ENCODE data around the gene LIAS. TPM values are rescaled to one million over a fixed set of nuclear protein-coding genes. Genes with fewer than 3 reads are reported as not detected.

Gene LIAS
- total and polyA plus RNA-seq, 2 of the 13 experiments (the other 11 are each of a cell fraction or from before 2014, with no cell fraction given) = 16.0 to 16.6 TPM

- TF ChIP-seq IKZF4 (CRISPR knock-in tag; IDR thresholded peaks at IDR 0.05; ENCODE audit: borderline replicate concordance, low read depth, not compliant biosample characterization) (peak; percentile 29), ZNF782 (CRISPR knock-in tag; IDR thresholded peaks at IDR 0.05; ENCODE audit: borderline replicate concordance) (no peak; the same call in 1 of the 2 replicates), SIX1 (CRISPR knock-in tag; IDR thresholded peaks at IDR 0.05; ENCODE audit: borderline replicate concordance) (peak; percentile 33), KDM2A (CRISPR knock-in tag; IDR thresholded peaks at IDR 0.05; ENCODE audit: borderline replicate concordance, low read depth) (peak; percentile 83), RARG (CRISPR knock-in tag; IDR thresholded peaks at IDR 0.05; ENCODE audit: low read depth) (peak; percentile 68; the same call in 1 of the 2 replicates), THYN1 (CRISPR knock-in tag; IDR thresholded peaks at IDR 0.05; ENCODE audit: borderline replicate concordance, low read depth) (peak; percentile 58; the same call in 1 of the 2 replicates), TCF7 (IDR thresholded peaks at IDR 0.05; ENCODE audit: low read depth) (no peak), IRF2 (CRISPR knock-in tag; IDR thresholded peaks at IDR 0.05) (peak; percentile 71), ZNF878 (CRISPR knock-in tag; IDR thresholded peaks at IDR 0.05) (peak; percentile 90), ZNF567 (CRISPR knock-in tag; IDR thresholded peaks at IDR 0.05; ENCODE audit: borderline replicate concordance) (peak; percentile 81), ZNF841 (CRISPR knock-in tag; IDR thresholded peaks at IDR 0.05; ENCODE audit: borderline replicate concordance) (0 out of 2 replicates have a peak, but pooled peaks have one; percentile 30), ZNF451 (CRISPR knock-in tag; IDR thresholded peaks at IDR 0.05) (peak; percentile 84), ZNF879 (CRISPR knock-in tag; IDR thresholded peaks at IDR 0.05) (peak; percentile 97), ZNF557 (CRISPR knock-in tag; IDR thresholded peaks at IDR 0.05) (0 out of 2 replicates have a peak, but pooled peaks have one; percentile 20), ZNF383 (CRISPR knock-in tag; IDR thresholded peaks at IDR 0.05; ENCODE audit: borderline replicate concordance) (no peak), ZNF83 (CRISPR knock-in tag; IDR thresholded peaks at IDR 0.05; ENCODE audit: borderline replicate concordance) (no peak), MTF1 (CRISPR knock-in tag; IDR thresholded peaks at IDR 0.05) (0 out of 2 replicates have a peak, but pooled peaks have one; percentile 40), ZMYM4 (CRISPR knock-in tag; IDR thresholded peaks at IDR 0.05) (peak; percentile 93), ZIK1 (CRISPR knock-in tag; IDR thresholded peaks at IDR 0.05; ENCODE audit: borderline replicate concordance, low read depth) (peak; percentile 51; the same call in 1 of the 2 replicates), ZSCAN30 (CRISPR knock-in tag; IDR thresholded peaks at IDR 0.05) (peak; percentile 80; the same call in 1 of the 2 replicates), GPN1 (CRISPR knock-in tag; IDR thresholded peaks at IDR 0.05; ENCODE audit: borderline replicate concordance) (0 out of 2 replicates have a peak, but pooled peaks have one; percentile 69), ISX (CRISPR knock-in tag; conservative IDR thresholded peaks at IDR 0.05) (no peak; the same call in 1 of the 2 replicates), MLX (CRISPR knock-in tag; IDR thresholded peaks at IDR 0.05) (no peak; the same call in 1 of the 2 replicates), KMT2A (CRISPR knock-in tag; IDR thresholded peaks at IDR 0.05) (peak; percentile 95), ZNF274 (CRISPR knock-in tag; IDR thresholded peaks at IDR 0.05) (peak; percentile 75), ZC3H4 (CRISPR knock-in tag; IDR thresholded peaks at IDR 0.05; ENCODE audit: borderline replicate concordance) (peak; percentile 57; the same call in 1 of the 2 replicates), MEIS2 (CRISPR knock-in tag; IDR thresholded peaks at IDR 0.05) (peak; percentile 86)
- TF ChIP-seq, protein P1, sequence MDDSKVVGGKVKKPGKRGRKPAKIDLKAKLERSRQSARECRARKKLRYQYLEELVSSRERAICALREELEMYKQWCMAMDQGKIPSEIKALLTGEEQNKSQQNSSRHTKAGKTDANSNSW (CRISPR knock-in tag; IDR thresholded peaks at IDR 0.05; ENCODE audit: borderline replicate concordance) = peak; percentile 80; the same call in 1 of the 2 replicates
- TF ChIP-seq, protein P2, sequence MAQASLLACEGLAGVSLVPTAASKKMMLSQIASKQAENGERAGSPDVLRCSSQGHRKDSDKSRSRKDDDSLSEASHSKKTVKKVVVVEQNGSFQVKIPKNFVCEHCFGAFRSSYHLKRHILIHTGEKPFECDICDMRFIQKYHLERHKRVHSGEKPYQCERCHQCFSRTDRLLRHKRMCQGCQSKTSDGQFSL (CRISPR knock-in tag; IDR thresholded peaks at IDR 0.05) = peak; percentile 23; the same call in 1 of the 2 replicates
These were observed 68.6 kb downstream of the LIAS start, which contains the start of gene UGDH (continued) for GRCh38 chr4:39527296-39528060.

All from HepG2 (cell line).